HFF-Myc (cell line): ENCODE data around the gene PLCB1.
A peak's percentile ranks its signal among the peaks of the same experiment; 100 is the strongest.

Experiments used
- DNase-seq: peaks from one replicate; pipeline ENCODE4 v3.0.0-alpha.2; 2011; ENCODE audit warnings: low read depth; ENCODE audit errors: extremely low read depth
- H3K4me3 ChIP-seq: replicated peaks from 2 replicates; pipeline ENCODE4 v1.5.1; 2011; ENCODE audit warnings: low read depth, mild to moderate bottlenecking, control low read depth, low read length
- TF ChIP-seq, protein P1 (sequence below): IDR thresholded peaks from 2 replicates; pipeline ENCODE4 v1.5.1; 2012; ENCODE audit warnings: mild to moderate bottlenecking, low read depth, low read length, control low read depth; ENCODE audit errors: missing control alignments

PLCB1 gene

DNA sequence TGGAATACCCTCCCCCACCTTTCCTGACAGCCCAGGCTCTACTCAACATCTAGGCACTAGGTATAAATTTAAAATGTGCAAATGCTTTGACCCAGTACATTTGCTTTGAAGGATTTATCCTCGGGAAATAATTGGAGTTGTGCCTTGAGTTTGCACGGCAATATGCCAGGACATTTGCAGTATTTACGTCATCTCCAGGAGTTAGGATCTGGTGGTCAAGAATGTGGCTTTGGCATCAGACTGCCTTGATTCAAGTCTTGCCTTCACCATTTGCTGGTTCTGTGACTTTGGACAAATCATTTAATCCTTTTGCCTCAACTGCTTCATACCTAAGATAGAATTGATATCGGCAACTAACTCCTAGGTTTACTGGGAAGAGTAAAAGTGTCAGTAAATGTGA, 169.6 kb downstream of the PLCB1 start:
- no peak for DNase-seq
- TF ChIP-seq, protein P1, sequence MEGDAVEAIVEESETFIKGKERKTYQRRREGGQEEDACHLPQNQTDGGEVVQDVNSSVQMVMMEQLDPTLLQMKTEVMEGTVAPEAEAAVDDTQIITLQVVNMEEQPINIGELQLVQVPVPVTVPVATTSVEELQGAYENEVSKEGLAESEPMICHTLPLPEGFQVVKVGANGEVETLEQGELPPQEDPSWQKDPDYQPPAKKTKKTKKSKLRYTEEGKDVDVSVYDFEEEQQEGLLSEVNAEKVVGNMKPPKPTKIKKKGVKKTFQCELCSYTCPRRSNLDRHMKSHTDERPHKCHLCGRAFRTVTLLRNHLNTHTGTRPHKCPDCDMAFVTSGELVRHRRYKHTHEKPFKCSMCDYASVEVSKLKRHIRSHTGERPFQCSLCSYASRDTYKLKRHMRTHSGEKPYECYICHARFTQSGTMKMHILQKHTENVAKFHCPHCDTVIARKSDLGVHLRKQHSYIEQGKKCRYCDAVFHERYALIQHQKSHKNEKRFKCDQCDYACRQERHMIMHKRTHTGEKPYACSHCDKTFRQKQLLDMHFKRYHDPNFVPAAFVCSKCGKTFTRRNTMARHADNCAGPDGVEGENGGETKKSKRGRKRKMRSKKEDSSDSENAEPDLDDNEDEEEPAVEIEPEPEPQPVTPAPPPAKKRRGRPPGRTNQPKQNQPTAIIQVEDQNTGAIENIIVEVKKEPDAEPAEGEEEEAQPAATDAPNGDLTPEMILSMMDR: no peak
- no peak overlapping the region for H3K4me3 ChIP-seq

DNA sequence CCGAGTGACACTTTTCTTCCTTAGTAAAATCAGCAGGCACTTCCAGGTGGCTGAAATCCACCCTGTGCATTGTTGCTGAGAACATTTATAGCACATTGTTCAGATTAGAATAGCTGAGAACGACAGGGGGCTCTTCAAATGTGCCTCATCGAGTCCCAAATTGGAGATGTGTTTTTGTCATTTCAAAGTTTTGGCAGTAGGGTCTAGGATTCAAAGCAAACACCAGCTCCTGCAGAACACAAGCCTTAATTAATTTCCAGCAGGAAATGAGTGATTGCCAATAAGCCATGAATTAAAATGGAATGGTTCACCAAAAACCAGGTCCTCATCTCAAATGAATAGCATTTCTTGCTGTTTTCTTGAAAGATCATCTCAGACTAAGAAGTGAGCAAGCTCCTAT, 171.6 kb downstream of the PLCB1 start:
- no peak overlapping the region for H3K4me3 ChIP-seq
- no peak for DNase-seq
- TF ChIP-seq, protein P1: no peak

GRCh38 chr20:8304124-8304816, 172.2 kb downstream of the PLCB1 start:
- TF ChIP-seq, protein P1: no peak
- H3K4me3 ChIP-seq: no peak overlapping the region
- no peak for DNase-seq

- TF ChIP-seq, protein P1: peak; percentile 86
- H3K4me3 ChIP-seq: no peak overlapping the region
- DNase-seq: peak; percentile 15
These were observed 173.4 kb downstream of the PLCB1 start for GRCh38 chr20:8305449-8305978.

- TF ChIP-seq, protein P1: no peak
- H3K4me3 ChIP-seq: no peak overlapping the region
- DNase-seq: no peak
These were observed 174.9 kb downstream of the PLCB1 start for GRCh38 chr20:8306937-8307336.

- TF ChIP-seq, protein P1: no peak
- DNase-seq: no peak
- H3K4me3 ChIP-seq: no peak overlapping the region
These were observed 177.6 kb downstream of the PLCB1 start for GRCh38 chr20:8309634-8310033.

DNA sequence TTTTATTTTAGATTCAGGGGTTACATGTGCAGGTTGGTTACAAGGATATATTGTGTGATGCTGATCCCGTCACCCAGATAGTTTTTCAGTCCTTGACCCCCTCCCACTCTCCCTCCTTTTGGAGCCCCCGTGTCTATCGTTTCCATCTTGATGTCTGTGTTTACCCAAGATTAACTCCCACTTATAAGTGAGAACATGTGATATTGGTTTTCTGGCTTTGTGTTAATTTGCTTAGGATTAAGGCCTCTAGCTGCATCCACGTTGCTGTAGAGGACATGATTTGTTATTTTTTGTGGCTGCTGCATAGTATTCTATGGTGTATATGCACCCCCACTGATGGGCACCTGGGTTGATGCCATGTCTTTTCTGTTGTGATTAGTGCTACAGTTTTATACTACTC, 178.6 kb downstream of the PLCB1 start:
- no peak overlapping the region for H3K4me3 ChIP-seq
- TF ChIP-seq, protein P1: no peak
- DNase-seq: no peak
